IMR-90 (cell line): ENCODE data around the gene NPL. TPM values are rescaled to one million over a fixed set of nuclear protein-coding genes. Genes with fewer than 3 reads are reported as not detected.

Source experiments
- ATAC-seq: fragments of 200-7000 bp; cut with Tn5 transposase; 2 replicates; pipeline ENCODE4 v1.9.1; 2020; ENCODE audit warnings: low read depth, mild to moderate bottlenecking, moderate library complexity
- BruUV-seq: library from RNA; stranded (reverse); fragments of 400-500 nt; replicated peaks from 2 replicates; lab custom pipeline; 2021; lab: Mats Ljungman, UMichigan
- CTCF ChIA-PET: fragments of 300-600 bp; formaldehyde crosslinking; extraction: SDS; loops from one replicate; lab custom pipeline; 2021; ENCODE audit warnings: antibody characterized with exemption; lab: Yijun Ruan, JAX
- POLR2A ChIA-PET: fragments of 300-600 bp; sonication (Branson Sonifier 250); formaldehyde crosslinking; loops from one replicate; lab custom pipeline; 2022; ENCODE audit warnings: antibody characterized with exemption; ENCODE audit not compliant: unreplicated experiment; lab: Charles Lee
- DNase-seq: peaks from one replicate; pipeline ENCODE4 v3.0.0; 2013
- H2AFZ ChIP-seq: replicated peaks from 2 replicates; pipeline ENCODE3; 2013; ENCODE audit warnings: low read length, mild to moderate bottlenecking; ENCODE audit not compliant: poor library complexity
- H2AK5ac ChIP-seq: 2 replicates; pipeline ENCODE4 v1.6.1; 2013; ENCODE audit warnings: low read depth, low read length, inconsistent platforms
- H2AK9ac ChIP-seq: replicated peaks from 2 replicates; pipeline ENCODE3; 2013; ENCODE audit warnings: mild to moderate bottlenecking, low read depth, low read length, moderate library complexity; ENCODE audit not compliant: poor library complexity
- H2BK120ac ChIP-seq: 2 replicates; pipeline ENCODE4 v1.6.1; 2013; ENCODE audit warnings: low read depth, low read length, inconsistent platforms
- H2BK15ac ChIP-seq: 3 replicates; pipeline ENCODE4 v1.6.1; 2013; ENCODE audit warnings: low read depth, low read length, inconsistent platforms
- H2BK20ac ChIP-seq: 2 replicates; pipeline ENCODE4 v1.6.1; 2013; ENCODE audit warnings: low read depth, mild to moderate bottlenecking, inconsistent platforms, low read length, moderate library complexity
- H2BK5ac ChIP-seq: 2 replicates; pipeline ENCODE4 v1.6.1; 2013; ENCODE audit warnings: mild to moderate bottlenecking, low read depth, low read length, inconsistent platforms; ENCODE audit not compliant: poor library complexity, severe bottlenecking
- H3K14ac ChIP-seq: replicated peaks from 2 replicates; pipeline ENCODE4 v1.6.1; 2013; ENCODE audit warnings: low read depth, low read length, inconsistent platforms
- H3K18ac ChIP-seq: 2 replicates; pipeline ENCODE4 v1.6.1; 2013; ENCODE audit warnings: low read depth, low read length, control low read depth
- H3K23ac ChIP-seq: 2 replicates; pipeline ENCODE4 v1.6.1; 2013; ENCODE audit warnings: low read depth, low read length, inconsistent platforms
- H3K27ac ChIP-seq: 2 replicates; pipeline ENCODE4 v1.5.1; 2013; ENCODE audit warnings: mild to moderate bottlenecking, control low read depth, low read length; ENCODE audit not compliant: insufficient read depth
- H3K27me3 ChIP-seq: 2 replicates; pipeline ENCODE4 v1.6.1; 2013; ENCODE audit warnings: low read length; ENCODE audit not compliant: control insufficient read depth, insufficient read depth
- H3K36me3 ChIP-seq: 2 replicates; pipeline ENCODE4 v1.6.1; 2013; ENCODE audit warnings: low read length, mixed read lengths; ENCODE audit not compliant: control insufficient read depth, insufficient read depth
- H3K4ac ChIP-seq: 2 replicates; pipeline ENCODE4 v1.6.1; 2013; ENCODE audit warnings: low read depth, low read length, inconsistent platforms
- H3K4me1 ChIP-seq: 2 replicates; pipeline ENCODE4 v1.6.1; 2013; ENCODE audit warnings: low read length, mixed read lengths; ENCODE audit not compliant: control insufficient read depth, insufficient read depth
- H3K4me2 ChIP-seq: 2 replicates; pipeline ENCODE4 v1.6.1; 2013; ENCODE audit warnings: low read depth, mild to moderate bottlenecking, control low read depth, low read length, moderate library complexity
- H3K4me3 ChIP-seq: 2 replicates; pipeline ENCODE4 v1.5.1; 2013; ENCODE audit warnings: low read depth, mild to moderate bottlenecking, control low read depth, low read length, moderate library complexity; ENCODE audit not compliant: insufficient read depth
- H3K56ac ChIP-seq: 2 replicates; pipeline ENCODE4 v1.6.1; 2013; ENCODE audit warnings: low read length, inconsistent platforms; ENCODE audit not compliant: insufficient read depth; ENCODE audit errors: extremely low read depth
- H3K79me1 ChIP-seq, 2 experiments: 2 replicates each; pipeline ENCODE4 v1.6.1; 2013; ENCODE audit warnings: low read length in 2 of 2, inconsistent platforms in 1 of 2, low read depth in 1 of 2
- H3K9ac ChIP-seq: 2 replicates; pipeline ENCODE4 v1.6.1; 2013; ENCODE audit warnings: low read depth, low read length, control low read depth
- H3K9me1 ChIP-seq: 2 replicates; pipeline ENCODE4 v1.6.1; 2013; ENCODE audit warnings: low read length, inconsistent platforms; ENCODE audit not compliant: insufficient read depth
- H3K9me3 ChIP-seq: 2 replicates; pipeline ENCODE4 v1.6.1; 2013; ENCODE audit warnings: low read length; ENCODE audit not compliant: control insufficient read depth, insufficient read depth
- H4K20me1 ChIP-seq: 2 replicates; pipeline ENCODE4 v1.6.1; 2013; ENCODE audit warnings: low read length, inconsistent platforms; ENCODE audit not compliant: insufficient read depth
- H4K5ac ChIP-seq: 2 replicates; pipeline ENCODE4 v1.6.1; 2013; ENCODE audit warnings: mild to moderate bottlenecking, low read depth, low read length, control low read depth
- H4K8ac ChIP-seq, 2 experiments: 2 replicates each; pipeline ENCODE4 v1.6.1; 2013; ENCODE audit warnings: low read depth in 2 of 2, low read length in 2 of 2, control low read depth in 1 of 2, inconsistent platforms in 1 of 2
- H4K91ac ChIP-seq: 2 replicates; pipeline ENCODE4 v1.6.1; 2013; ENCODE audit warnings: low read depth, low read length, inconsistent platforms; ENCODE audit not compliant: insufficient read depth
- BHLHE40 ChIP-seq: fragments of 150-350 bp; IDR thresholded peaks from 2 replicates; pipeline ENCODE4 v1.6.1; 2016; ENCODE audit warnings: mild to moderate bottlenecking, low read depth, low read length
- CEBPB ChIP-seq: IDR thresholded peaks from 2 replicates; pipeline ENCODE4 v1.6.1; 2012; ENCODE audit warnings: low read depth, low read length, improper control_type of control experiment
- CHD1 ChIP-seq: IDR thresholded peaks from 2 replicates; pipeline ENCODE4 v1.6.1; 2012; ENCODE audit warnings: low read depth, low read length, improper control_type of control experiment
- FOS ChIP-seq: fragments of 150-350 bp; IDR thresholded peaks from 2 replicates; pipeline ENCODE4 v1.6.1; 2016; ENCODE audit warnings: low read depth, low read length
- MAFK ChIP-seq: IDR thresholded peaks from 2 replicates; pipeline ENCODE4 v1.6.1; 2012; ENCODE audit warnings: low read depth, low read length, improper control_type of control experiment
- MAZ ChIP-seq: IDR thresholded peaks from 2 replicates; pipeline ENCODE4 v1.6.1; 2012; ENCODE audit warnings: low read depth, mild to moderate bottlenecking, low read length, improper control_type of control experiment, moderate library complexity, borderline replicate concordance
- MXI1 ChIP-seq: IDR thresholded peaks from 2 replicates; pipeline ENCODE4 v1.6.1; 2012; ENCODE audit warnings: low read depth, mild to moderate bottlenecking, low read length, moderate library complexity, borderline replicate concordance
- NFE2L2 ChIP-seq: fragments of 150-350 bp; IDR thresholded peaks from 2 replicates; pipeline ENCODE4 v1.6.1; 2016; ENCODE audit warnings: low read depth, mild to moderate bottlenecking, low read length
- POLR2A ChIP-seq: IDR thresholded peaks from 2 replicates; pipeline ENCODE4 v1.6.1; 2012; ENCODE audit warnings: mild to moderate bottlenecking, low read depth, low read length
- RAD21 ChIP-seq: IDR thresholded peaks from 2 replicates; pipeline ENCODE4 v1.6.1; 2012; ENCODE audit warnings: low read length, improper control_type of control experiment
- RCOR1 ChIP-seq: IDR thresholded peaks from 2 replicates; pipeline ENCODE4 v1.6.1; 2012; ENCODE audit warnings: mild to moderate bottlenecking, low read length, improper control_type of control experiment; ENCODE audit not compliant: insufficient replicate concordance
- RFX5 ChIP-seq: IDR thresholded peaks from 2 replicates; pipeline ENCODE4 v1.8.0; 2012; ENCODE audit warnings: low read depth, mild to moderate bottlenecking, low read length, moderate library complexity
- SMC3 ChIP-seq: fragments of 150-350 bp; IDR thresholded peaks from 2 replicates; pipeline ENCODE4 v1.6.1; 2016; ENCODE audit warnings: low read depth, mild to moderate bottlenecking, antibody characterized with exemption, low read length, moderate library complexity
- USF2 ChIP-seq: fragments of 150-350 bp; IDR thresholded peaks from 2 replicates; pipeline ENCODE4 v1.6.1; 2017; ENCODE audit warnings: mild to moderate bottlenecking, antibody characterized with exemption, low read length, low read depth
- dilution Hi-C: fragments of 300-500 bp; cut with HindIII; formaldehyde crosslinking; loops from one replicate; pipeline ENCODE4 v1.14.3; 2018; ENCODE audit warnings: low sequenced_read_pairs; ENCODE audit not compliant: unreplicated experiment
- in situ Hi-C: fragments of 300-500 bp; cut with MboI; formaldehyde crosslinking; loops from 3 replicates; pipeline ENCODE4 v1.14.3; 2019; ENCODE audit warnings: low sequenced_read_pairs, inconsistent platforms, mixed read lengths
- intact Hi-C: fragments of 100-400 bp; cut with micrococcal nuclease; formaldehyde crosslinking; loops from 2 replicates; pipeline ENCODE4 v1.10.0; 2022
- polyA plus RNA-seq, 3 experiments: library from polyadenylated mRNA; depleted of rRNA; stranded (reverse); fragments of >200 nt; gene quantifications; 2 replicates each; pipeline ENCODE4 v1.2.3, GENCODE V29; 2012; ENCODE audit warnings: low replicate concordance in 1 of 3
- total RNA-seq: library from RNA; depleted of rRNA; stranded (reverse); fragments of >200 nt; gene quantifications from 2 replicates; pipeline ENCODE4 v1.2.3, GENCODE V29; 2012
- TF ChIP-seq, protein P1 (sequence below): conservative IDR thresholded peaks from 2 replicates; pipeline ENCODE4 v1.5.1; 2012; ENCODE audit warnings: mild to moderate bottlenecking, low read depth, low read length, improper control_type of control experiment
- TF ChIP-seq, protein P2 (sequence below): fragments of 150-350 bp; IDR thresholded peaks from 2 replicates; pipeline ENCODE4 v1.6.1; 2016; ENCODE audit warnings: low read depth, mild to moderate bottlenecking, low read length, moderate library complexity, borderline replicate concordance

Gene NPL
- total and polyA plus RNA-seq, 2 of the 4 experiments (the other 2 are of a cell fraction) = 0.36 to 0.68 TPM

DNA sequence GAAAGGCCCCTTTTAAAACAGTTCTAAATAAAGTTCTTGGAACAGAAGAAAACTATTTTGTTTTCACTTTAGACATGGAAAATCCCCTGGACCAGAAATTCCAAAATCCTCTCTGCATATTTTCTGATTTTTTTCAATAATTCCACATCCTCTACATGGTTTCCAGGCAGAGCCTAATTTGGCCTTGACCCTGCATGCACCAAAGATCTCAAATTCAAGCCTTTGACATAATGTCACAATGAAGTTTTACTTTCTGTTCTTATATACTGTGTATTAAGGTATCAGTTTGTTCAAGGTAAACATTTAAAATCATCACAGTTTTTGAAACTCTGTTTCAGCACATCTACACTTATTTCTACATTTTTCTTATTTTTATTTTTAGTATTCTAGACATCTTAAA, 12.2 kb upstream of the NPL start:
- dilution Hi-C loops = no loop called here
- in situ Hi-C loops = loop anchor here (25.0 kb wide), 1 partner anchor 690 kb away; no protein-coding TSS in a partner anchor
- ChIA-PET CTCF (no interaction called here), POLR2A (no interaction called here)
- no peak overlapping the region for H3K4me3 ChIP-seq
- no peaks in the 10 kb centered on the region for H3K9me3 ChIP-seq
- no peaks in the 10 kb centered on the region for H3K79me1 ChIP-seq
- H4K5ac ChIP-seq = no peak overlapping the region
- BruUV-seq = no TSS peak
- ATAC-seq (no peak), DNase-seq (no peak)
- no peak overlapping the region for H2BK120ac ChIP-seq
- H3K27me3 ChIP-seq = peaks cover 3% of the 10 kb centered on the region
- no peak overlapping the region for H2BK5ac ChIP-seq
- no peak overlapping the region for H4K91ac ChIP-seq
- no peak overlapping the region for H3K14ac ChIP-seq
- H3K4ac ChIP-seq = no peak overlapping the region
- H2AFZ ChIP-seq = no peak overlapping the region
- TF ChIP-seq, protein P1, sequence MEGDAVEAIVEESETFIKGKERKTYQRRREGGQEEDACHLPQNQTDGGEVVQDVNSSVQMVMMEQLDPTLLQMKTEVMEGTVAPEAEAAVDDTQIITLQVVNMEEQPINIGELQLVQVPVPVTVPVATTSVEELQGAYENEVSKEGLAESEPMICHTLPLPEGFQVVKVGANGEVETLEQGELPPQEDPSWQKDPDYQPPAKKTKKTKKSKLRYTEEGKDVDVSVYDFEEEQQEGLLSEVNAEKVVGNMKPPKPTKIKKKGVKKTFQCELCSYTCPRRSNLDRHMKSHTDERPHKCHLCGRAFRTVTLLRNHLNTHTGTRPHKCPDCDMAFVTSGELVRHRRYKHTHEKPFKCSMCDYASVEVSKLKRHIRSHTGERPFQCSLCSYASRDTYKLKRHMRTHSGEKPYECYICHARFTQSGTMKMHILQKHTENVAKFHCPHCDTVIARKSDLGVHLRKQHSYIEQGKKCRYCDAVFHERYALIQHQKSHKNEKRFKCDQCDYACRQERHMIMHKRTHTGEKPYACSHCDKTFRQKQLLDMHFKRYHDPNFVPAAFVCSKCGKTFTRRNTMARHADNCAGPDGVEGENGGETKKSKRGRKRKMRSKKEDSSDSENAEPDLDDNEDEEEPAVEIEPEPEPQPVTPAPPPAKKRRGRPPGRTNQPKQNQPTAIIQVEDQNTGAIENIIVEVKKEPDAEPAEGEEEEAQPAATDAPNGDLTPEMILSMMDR = no peak
- TF ChIP-seq SMC3 (no peak), BHLHE40 (no peak), CEBPB (no peak), MAFK (no peak), RCOR1 (no peak), RAD21 (no peak), MAZ (no peak), RFX5 (no peak), MXI1 (no peak), CHD1 (no peak), USF2 (no peak), FOS (no peak), NFE2L2 (no peak), POLR2A (no peak)
- TF ChIP-seq, protein P2, sequence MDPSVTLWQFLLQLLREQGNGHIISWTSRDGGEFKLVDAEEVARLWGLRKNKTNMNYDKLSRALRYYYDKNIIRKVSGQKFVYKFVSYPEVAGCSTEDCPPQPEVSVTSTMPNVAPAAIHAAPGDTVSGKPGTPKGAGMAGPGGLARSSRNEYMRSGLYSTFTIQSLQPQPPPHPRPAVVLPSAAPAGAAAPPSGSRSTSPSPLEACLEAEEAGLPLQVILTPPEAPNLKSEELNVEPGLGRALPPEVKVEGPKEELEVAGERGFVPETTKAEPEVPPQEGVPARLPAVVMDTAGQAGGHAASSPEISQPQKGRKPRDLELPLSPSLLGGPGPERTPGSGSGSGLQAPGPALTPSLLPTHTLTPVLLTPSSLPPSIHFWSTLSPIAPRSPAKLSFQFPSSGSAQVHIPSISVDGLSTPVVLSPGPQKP = no peak
- H3K9ac ChIP-seq = no peak overlapping the region
- H3K4me2 ChIP-seq = no peak overlapping the region
- no peak overlapping the region for H2BK20ac ChIP-seq
- no peaks in the 10 kb centered on the region; the same call in 1 of the 2 replicates for H3K9me1 ChIP-seq
- H3K18ac ChIP-seq = no peak overlapping the region
- no peaks in the 10 kb centered on the region for H3K36me3 ChIP-seq
- H2AK5ac ChIP-seq = no peak overlapping the region
- H3K4me1 ChIP-seq = no peaks in the 10 kb centered on the region
- H4K20me1 ChIP-seq = no peaks in the 10 kb centered on the region
- H3K23ac ChIP-seq = no peak overlapping the region
- H2AK9ac ChIP-seq = no peak overlapping the region
- no peak overlapping the region for H3K56ac ChIP-seq
- intact Hi-C loops = no loop called here
- H2BK15ac ChIP-seq = no peak overlapping the region
- no peak overlapping the region for H4K8ac ChIP-seq
- no peak overlapping the region for H3K27ac ChIP-seq
